Prostate gland (tissue), 2 donors: ENCODE measurements around the gene ZNFX1.
A peak's percentile ranks its signal among the peaks of the same experiment; 100 is the strongest.

Experiments
- POLR2A ChIP-seq: fragments of 450-650 bp; IDR thresholded peaks from one replicate; pipeline ENCODE4 v1.6.1; 2016; ENCODE audit warnings: antibody characterized with exemption, mild to moderate bottlenecking
- POLR2AphosphoS5 ChIP-seq: sonication (generic); formaldehyde crosslinking; IDR thresholded peaks from one replicate; pipeline ENCODE4 v1.6.1; 2017; ENCODE audit warnings: antibody characterized with exemption
- TF ChIP-seq, protein P1 (sequence below), 4 experiments: fragments of 200-600 bp in 2 of 4; fragments of 450-650 bp in 2 of 4; sonication (generic) in 2 of 4; IDR thresholded peaks; 1 replicate in 3 of 4; 2 replicates in 1 of 4; pipeline ENCODE4 v1.5.1; 2016 to 2019; ENCODE audit warnings: antibody characterized with exemption in 4 of 4, mild to moderate bottlenecking in 2 of 4, moderate library complexity in 2 of 4

DNA sequence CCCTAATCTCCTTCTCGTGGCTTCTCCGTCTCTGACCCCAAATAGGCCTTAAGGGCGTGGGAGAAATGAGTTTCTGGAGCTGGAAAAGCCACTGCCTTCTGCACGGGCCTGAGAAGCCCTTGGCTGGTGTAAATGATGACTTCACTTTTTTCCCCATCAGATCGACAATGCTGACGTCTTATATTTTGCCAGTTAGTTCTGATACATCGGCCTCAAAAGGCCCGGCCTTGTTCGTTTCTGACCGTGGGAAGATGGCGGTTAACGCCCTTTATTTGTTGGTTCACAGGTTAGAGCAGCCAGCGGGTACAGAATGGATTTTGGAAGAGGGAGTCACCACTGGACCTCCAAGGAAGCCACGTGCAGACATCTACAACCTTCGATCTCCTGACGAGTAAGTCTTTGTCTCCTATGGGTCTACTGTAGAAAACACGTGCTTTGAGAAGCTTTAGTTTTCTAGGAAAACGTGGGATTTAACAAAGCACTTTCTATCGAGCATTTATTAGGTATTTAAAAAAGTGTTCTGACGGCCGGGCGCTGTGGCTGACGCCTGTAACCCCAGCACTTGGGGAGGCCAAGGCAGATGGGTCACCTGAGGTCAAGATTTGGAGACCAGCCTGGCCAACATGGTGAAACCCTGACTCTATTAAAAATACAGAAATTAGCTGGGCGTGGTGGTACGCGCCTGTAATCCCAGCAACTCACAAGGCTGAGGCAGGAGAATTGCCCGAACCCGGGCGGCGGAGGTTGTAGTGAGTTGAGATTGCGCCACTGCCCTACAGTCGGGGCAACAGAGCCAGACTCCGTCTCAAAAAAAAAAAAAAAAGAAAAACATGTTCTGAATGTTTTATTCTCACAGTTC is 1.2 kb upstream of the ZNFX1 start:
- no peak for TF ChIP-seq POLR2A
- TF ChIP-seq, protein P1, sequence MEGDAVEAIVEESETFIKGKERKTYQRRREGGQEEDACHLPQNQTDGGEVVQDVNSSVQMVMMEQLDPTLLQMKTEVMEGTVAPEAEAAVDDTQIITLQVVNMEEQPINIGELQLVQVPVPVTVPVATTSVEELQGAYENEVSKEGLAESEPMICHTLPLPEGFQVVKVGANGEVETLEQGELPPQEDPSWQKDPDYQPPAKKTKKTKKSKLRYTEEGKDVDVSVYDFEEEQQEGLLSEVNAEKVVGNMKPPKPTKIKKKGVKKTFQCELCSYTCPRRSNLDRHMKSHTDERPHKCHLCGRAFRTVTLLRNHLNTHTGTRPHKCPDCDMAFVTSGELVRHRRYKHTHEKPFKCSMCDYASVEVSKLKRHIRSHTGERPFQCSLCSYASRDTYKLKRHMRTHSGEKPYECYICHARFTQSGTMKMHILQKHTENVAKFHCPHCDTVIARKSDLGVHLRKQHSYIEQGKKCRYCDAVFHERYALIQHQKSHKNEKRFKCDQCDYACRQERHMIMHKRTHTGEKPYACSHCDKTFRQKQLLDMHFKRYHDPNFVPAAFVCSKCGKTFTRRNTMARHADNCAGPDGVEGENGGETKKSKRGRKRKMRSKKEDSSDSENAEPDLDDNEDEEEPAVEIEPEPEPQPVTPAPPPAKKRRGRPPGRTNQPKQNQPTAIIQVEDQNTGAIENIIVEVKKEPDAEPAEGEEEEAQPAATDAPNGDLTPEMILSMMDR (IDR thresholded peaks at IDR 0.05), result peak in 1 of 4 experiments; percentile 7
- TF ChIP-seq POLR2AphosphoS5, result no peak
